BJ (cell line): ENCODE measurements around the gene MOG. TPM values are rescaled to one million over a fixed set of nuclear protein-coding genes. Genes with fewer than 3 reads are reported as not detected.
A peak's percentile ranks its signal among the peaks of the same experiment; 100 is the strongest.

Source experiments
- CTCF ChIA-PET: fragments of 350-600 bp; formaldehyde crosslinking; extraction: SDS; loops from one replicate; lab custom pipeline; 2021; ENCODE audit warnings: antibody characterized with exemption, inconsistent platforms; lab: Yijun Ruan, JAX
- POLR2A ChIA-PET: fragments of 300-600 bp; sonication (Branson Sonifier 250); formaldehyde crosslinking; extraction: SDS; loops from one replicate; lab custom pipeline; 2021; ENCODE audit warnings: antibody characterized with exemption; lab: Charles Lee
- DNase-seq: peaks from one replicate; pipeline ENCODE4 v3.0.0-alpha.2; 2011; ENCODE audit warnings: low read depth
- H3K27me3 ChIP-seq: 2 replicates; pipeline ENCODE4 v1.6.0; 2011; ENCODE audit warnings: low read length; ENCODE audit not compliant: control insufficient read depth, insufficient read depth
- H3K36me3 ChIP-seq: 2 replicates; pipeline ENCODE4 v1.5.1; 2011; ENCODE audit warnings: low read length; ENCODE audit not compliant: control insufficient read depth, insufficient read depth
- H3K4me3 ChIP-seq: 2 replicates; pipeline ENCODE4 v1.5.1; 2011; ENCODE audit warnings: low read depth, mild to moderate bottlenecking, control low read depth, low read length
- CTCF ChIP-seq: IDR thresholded peaks from 2 replicates; pipeline ENCODE4 v1.5.1; 2011; ENCODE audit warnings: low read depth, mild to moderate bottlenecking, control low read depth, inconsistent platforms, low read length, moderate library complexity; ENCODE audit not compliant: insufficient read depth
- polyA plus RNA-seq: library from polyadenylated mRNA; depleted of rRNA; stranded (reverse); fragments of >200 nt; gene quantifications from 2 replicates; pipeline ENCODE4 v1.2.3, GENCODE V29; 2011

MOG gene
- polyA plus RNA-seq, 1 experiment: not detected

GRCh38 chr6:29680904-29681303 lies 24.0 kb downstream of the MOG start, which contains the start of gene ZFP57:
ZFP57 (minus strand) TSS chr6:29681152; CDS start chr6:29677003, 4,149 bp downstream.
- Histone ChIP-seq H3K36me3 (no peaks in the 10 kb centered on the region), H3K27me3 (no peaks in the 10 kb centered on the region; the same call in 1 of the 2 replicates), H3K4me3 (peak within 1 kb of the TSS; percentile 11)
- ChIA-PET POLR2A (no interaction called here), CTCF (no interaction called here)
- no peak for TF ChIP-seq CTCF
- no peak for DNase-seq

DNA sequence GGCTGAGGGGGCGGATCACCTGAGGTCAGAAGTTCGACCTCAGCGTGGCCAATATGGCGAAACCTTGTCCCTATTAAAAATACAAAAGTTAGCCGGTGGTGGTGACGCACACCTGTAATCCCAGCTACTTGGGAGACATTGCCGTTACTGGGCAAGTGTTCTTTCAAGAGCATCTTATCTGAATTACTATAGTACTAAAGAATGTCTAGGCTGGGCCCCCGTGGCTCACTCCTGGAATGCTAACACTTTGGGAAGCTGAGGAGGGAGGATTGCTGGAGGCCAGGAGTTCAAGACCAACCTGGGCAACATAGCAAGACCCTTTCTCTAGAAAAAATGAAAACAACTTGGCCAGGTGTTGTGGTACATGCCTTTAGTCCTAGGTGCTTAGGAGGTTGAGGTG lies 24.9 kb downstream of the MOG start:
- no peak for TF ChIP-seq CTCF
- H3K36me3 ChIP-seq: no peaks in the 10 kb centered on the region
- no peak for DNase-seq
- POLR2A ChIA-PET: no interaction called here
- H3K4me3 ChIP-seq: no peak overlapping the region
- no peaks in the 10 kb centered on the region; the same call in 1 of the 2 replicates for H3K27me3 ChIP-seq
- CTCF ChIA-PET: interaction anchor here (1.0 kb wide), 1 partner anchor 14 kb away, joined by 3 read pairs; no protein-coding TSS in a partner anchor

DNA sequence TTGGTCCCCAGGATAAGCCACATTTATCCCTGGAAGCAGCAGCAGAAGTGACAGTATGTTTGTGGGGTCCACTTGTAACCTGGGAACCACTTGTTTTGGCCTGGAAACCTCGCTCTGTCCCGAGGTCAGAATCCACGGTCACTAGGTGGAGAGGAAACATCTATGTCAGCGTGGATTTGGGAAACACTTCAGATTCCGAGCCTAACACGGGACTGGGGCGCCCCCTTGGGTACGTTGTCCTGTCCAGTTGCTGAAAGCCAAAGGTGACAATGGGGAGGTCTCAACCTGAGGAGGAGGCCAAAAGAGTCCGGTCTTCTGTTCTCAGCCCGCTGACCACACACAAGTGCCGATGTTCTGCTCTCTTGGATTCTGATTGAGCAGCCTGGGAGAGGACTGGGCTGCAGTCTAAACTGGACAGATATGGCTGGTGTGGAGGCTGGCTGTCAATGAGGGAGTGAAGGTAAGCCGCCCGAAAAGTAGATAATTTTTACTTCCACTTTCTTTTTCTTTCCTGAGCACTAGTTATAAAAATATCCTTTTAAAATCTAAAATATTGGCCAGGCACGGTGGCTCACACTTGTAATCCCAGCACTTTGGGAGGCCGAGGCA lies 28.9 kb downstream of the MOG start:
- H3K36me3 ChIP-seq: no peaks in the 10 kb centered on the region
- ChIA-PET CTCF (interaction anchor here (2.1 to 2.4 kb wide), 2 partner anchors 32 to 35 kb away, joined by 8 to 9 read pairs; no protein-coding TSS in a partner anchor), POLR2A (no interaction called here)
- H3K27me3 ChIP-seq: no peaks in the 10 kb centered on the region; the same call in 1 of the 2 replicates
- TF ChIP-seq CTCF: no peak
- H3K4me3 ChIP-seq: no peak overlapping the region
- DNase-seq: no peak

DNA sequence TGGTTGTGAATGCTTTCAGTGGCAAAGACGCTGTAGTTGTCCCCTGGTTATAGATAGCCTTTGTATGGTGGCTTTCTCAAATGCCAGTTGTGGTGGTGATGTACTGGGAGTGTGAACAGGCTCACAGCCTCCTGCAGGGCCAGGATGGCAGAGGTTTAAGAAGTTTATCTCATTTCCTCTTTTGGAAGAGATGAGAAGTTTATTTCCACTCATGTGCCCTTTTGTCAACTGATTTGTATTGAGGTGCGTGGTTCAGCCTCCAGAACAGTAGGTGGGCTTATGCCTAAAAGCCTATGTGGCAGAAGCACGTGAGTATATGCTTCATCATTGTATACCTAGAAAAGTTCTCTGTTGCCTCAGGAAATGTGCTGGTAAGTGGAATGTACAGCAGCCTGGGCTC lies 37.7 kb downstream of the MOG start:
- POLR2A ChIA-PET: no interaction called here
- no peaks in the 10 kb centered on the region for H3K27me3 ChIP-seq

More for the DNA sequence above, 37.7 kb downstream of the MOG start:
- no peak for DNase-seq
- no peak for TF ChIP-seq CTCF
- no peak overlapping the region for H3K4me3 ChIP-seq
- CTCF ChIA-PET: interaction anchor here (1.6 to 4.1 kb wide), 2 partner anchors 41 to 156 kb away, joined by 4 to 30 read pairs; no protein-coding TSS in a partner anchor
- H3K36me3 ChIP-seq: no peaks in the 10 kb centered on the region
